ENCODE measurements around the gene KIF26B.

- TF ChIP-seq EZH2 (IDR thresholded peaks at IDR 0.05; ENCODE audit: insufficient read depth, poor library complexity, severe bottlenecking) = no peak
- no peak for TF ChIP-seq EZH2phosphoT487 (IDR thresholded peaks at IDR 0.05; ENCODE audit: insufficient read depth, low read depth)
These were observed 486.6 kb downstream of the KIF26B start for GRCh38 chr1:245641384-245641783.

Data from GM23248 (cell line).